Measurements from ENCODE around the gene SSBP4. TPM values are rescaled to one million over a fixed set of nuclear protein-coding genes. Genes with fewer than 3 reads are reported as not detected.

SSBP4 gene
- total and polyA plus RNA-seq, 9 of the 15 experiments (the other 6 are each of a cell fraction or from before 2014, with no cell fraction given), result 1.1 to 189 (median 39.0) TPM

- TF ChIP-seq E2F8 (IDR thresholded peaks at IDR 0.05; ENCODE audit: low read depth, partially characterized antibody) (no peak), HNRNPL (IDR thresholded peaks at IDR 0.05; ENCODE audit: low read depth, low read length) (peak; percentile 92), FOXP1 (CRISPR knock-in tag; IDR thresholded peaks at IDR 0.05) (no peak), ZNF324 (CRISPR knock-in tag; IDR thresholded peaks at IDR 0.05) (no peak), RBFOX2 (IDR thresholded peaks at IDR 0.05; ENCODE audit: low read depth, low read length) (peak; percentile 61), TFE3 (CRISPR knock-in tag; IDR thresholded peaks at IDR 0.05) (no peak), CBX8 (IDR thresholded peaks at IDR 0.05; ENCODE audit: borderline replicate concordance, extremely low read depth, low read depth, low read length, poor library complexity, severe bottlenecking) (no peak), ZBTB33 (CRISPR knock-in tag; IDR thresholded peaks at IDR 0.05) (peak; percentile 99), NFIC (IDR thresholded peaks at IDR 0.05) (no peak), PRDM10 (IDR thresholded peaks at IDR 0.05; ENCODE audit: partially characterized antibody) (no peak)
Observed at GRCh38 chr19:18435178-18435841, 16.1 kb downstream of the SSBP4 start (continued).

Data from K562 (cell line).